AG04450 (cell line): Measurements from ENCODE around the gene IRF2BP2. TPM values are rescaled to one million over a fixed set of nuclear protein-coding genes. Genes with fewer than 3 reads are reported as not detected.

Experiments
- CTCF ChIA-PET: fragments of 300-600, 350-600 bp; formaldehyde crosslinking; extraction: SDS; loops from one replicate; lab custom pipeline; 2022; ENCODE audit warnings: antibody characterized with exemption, inconsistent platforms; lab: Charles Lee
- POLR2A ChIA-PET: fragments of 350-600 bp; formaldehyde crosslinking; extraction: SDS; loops from one replicate; lab custom pipeline; 2021; ENCODE audit warnings: antibody characterized with exemption, inconsistent platforms; lab: Yijun Ruan, JAX
- DNase-seq: peaks from one replicate; pipeline ENCODE4 v3.0.0-alpha.2; 2011; ENCODE audit warnings: low read depth, low spot score
- H3K27ac ChIP-seq: one replicate; pipeline ENCODE4 v1.5.1; 2012; ENCODE audit warnings: low read depth, low read length, control low read depth
- H3K27me3 ChIP-seq: one replicate; pipeline ENCODE4 v1.6.0; 2012; ENCODE audit warnings: low read length; ENCODE audit not compliant: control insufficient read depth, insufficient read depth
- H3K4me3 ChIP-seq: 2 replicates; pipeline ENCODE4 v1.5.1; 2011; ENCODE audit warnings: mild to moderate bottlenecking, low read depth, low read length, control low read depth
- H3K9me3 ChIP-seq: 2 replicates; pipeline ENCODE4 v1.5.1; 2012; ENCODE audit warnings: low read length; ENCODE audit not compliant: control insufficient read depth, insufficient read depth
- polyA plus RNA-seq: library from polyadenylated mRNA; depleted of rRNA; stranded (reverse); fragments of >200 nt; gene quantifications from 2 replicates; pipeline ENCODE4 v1.2.3, GENCODE V29; 2011
- TF ChIP-seq, protein P1 (sequence below): IDR thresholded peaks from 2 replicates; pipeline ENCODE4 v1.5.1; 2011; ENCODE audit warnings: low read depth, low read length, control low read depth, inconsistent platforms

Gene IRF2BP2
- polyA plus RNA-seq, 1 experiment: 20.3 TPM

DNA sequence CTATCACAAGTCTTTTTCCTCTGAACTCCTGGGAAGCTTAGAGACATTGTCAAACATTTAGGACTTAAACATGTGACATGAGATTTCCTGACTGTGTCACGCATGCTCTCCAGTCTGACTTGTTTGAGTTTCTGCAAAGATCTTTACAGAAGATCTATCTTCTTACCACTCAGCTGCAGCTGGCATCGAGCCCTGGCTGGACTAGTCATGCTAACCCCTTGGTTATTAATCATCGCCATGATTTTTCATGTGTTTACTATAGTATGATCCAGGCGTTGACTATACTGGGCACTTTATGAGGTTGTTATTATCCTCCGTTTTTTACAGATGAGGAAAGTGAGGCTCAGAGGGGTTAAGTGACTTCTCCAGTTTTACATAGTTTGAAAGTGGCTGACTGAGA, 18.1 kb upstream of the IRF2BP2 start:
- H3K9me3 ChIP-seq: no peaks in the 10 kb centered on the region
- H3K4me3 ChIP-seq: no peak overlapping the region
- CTCF ChIA-PET: no interaction called here
- POLR2A ChIA-PET: no interaction called here
- H3K27ac ChIP-seq: peak overlapping the region; percentile 33
- TF ChIP-seq, protein P1, sequence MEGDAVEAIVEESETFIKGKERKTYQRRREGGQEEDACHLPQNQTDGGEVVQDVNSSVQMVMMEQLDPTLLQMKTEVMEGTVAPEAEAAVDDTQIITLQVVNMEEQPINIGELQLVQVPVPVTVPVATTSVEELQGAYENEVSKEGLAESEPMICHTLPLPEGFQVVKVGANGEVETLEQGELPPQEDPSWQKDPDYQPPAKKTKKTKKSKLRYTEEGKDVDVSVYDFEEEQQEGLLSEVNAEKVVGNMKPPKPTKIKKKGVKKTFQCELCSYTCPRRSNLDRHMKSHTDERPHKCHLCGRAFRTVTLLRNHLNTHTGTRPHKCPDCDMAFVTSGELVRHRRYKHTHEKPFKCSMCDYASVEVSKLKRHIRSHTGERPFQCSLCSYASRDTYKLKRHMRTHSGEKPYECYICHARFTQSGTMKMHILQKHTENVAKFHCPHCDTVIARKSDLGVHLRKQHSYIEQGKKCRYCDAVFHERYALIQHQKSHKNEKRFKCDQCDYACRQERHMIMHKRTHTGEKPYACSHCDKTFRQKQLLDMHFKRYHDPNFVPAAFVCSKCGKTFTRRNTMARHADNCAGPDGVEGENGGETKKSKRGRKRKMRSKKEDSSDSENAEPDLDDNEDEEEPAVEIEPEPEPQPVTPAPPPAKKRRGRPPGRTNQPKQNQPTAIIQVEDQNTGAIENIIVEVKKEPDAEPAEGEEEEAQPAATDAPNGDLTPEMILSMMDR: no peak
- H3K27me3 ChIP-seq: no peaks in the 10 kb centered on the region
- no peak for DNase-seq

DNA sequence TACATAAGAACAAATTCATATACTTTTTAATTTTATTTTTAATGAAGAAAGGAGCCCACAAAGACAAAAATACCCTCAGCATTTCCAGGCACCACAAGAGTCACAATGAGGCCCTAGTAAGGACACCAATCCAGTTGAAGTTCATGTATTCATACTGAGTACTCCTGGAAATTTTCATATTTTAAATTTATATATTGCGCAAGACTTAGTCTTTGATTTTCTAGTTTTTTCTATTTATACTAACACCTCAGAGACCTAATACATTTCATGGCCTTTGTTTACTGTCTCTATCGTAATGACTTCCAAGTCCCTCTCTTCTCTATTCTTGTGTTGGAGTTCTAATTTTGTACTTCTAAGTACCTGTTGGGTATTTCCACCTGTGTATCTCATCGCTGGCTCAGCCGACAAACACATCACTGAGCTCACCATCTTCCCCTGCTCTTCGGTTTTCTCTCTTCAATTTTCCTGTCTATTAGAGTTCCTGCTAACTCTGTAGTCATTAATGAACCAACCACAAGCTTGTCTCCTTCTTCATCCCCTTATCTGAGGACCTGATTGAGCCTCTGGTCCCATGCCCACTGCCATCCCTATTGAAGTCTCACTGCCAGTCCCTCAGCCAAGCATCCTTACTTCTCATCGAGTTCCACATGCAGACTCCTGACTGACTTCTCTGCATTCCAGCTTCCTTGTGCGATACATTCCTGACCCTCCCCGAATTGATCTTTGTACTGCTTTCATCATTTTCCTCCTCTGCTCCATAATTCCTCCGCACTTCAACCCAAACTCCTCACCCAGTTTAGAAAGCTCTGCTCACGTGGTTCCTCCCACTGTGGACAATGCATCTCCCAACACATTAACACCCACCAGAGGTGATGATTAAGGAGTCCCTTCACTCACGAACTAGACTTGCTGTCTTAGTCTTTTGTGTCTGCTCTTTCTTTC, 17.3 kb upstream of the IRF2BP2 start:
- Histone ChIP-seq H3K27ac (peak overlapping the region; percentile 35), H3K4me3 (no peak overlapping the region), H3K27me3 (no peaks in the 10 kb centered on the region), H3K9me3 (no peaks in the 10 kb centered on the region)
- no peak for DNase-seq
- TF ChIP-seq, protein P1: no peak
- POLR2A ChIA-PET: interaction anchor here (1.0 kb wide), 1 partner anchor 12 kb away, joined by 3 read pairs; no protein-coding TSS in a partner anchor
- CTCF ChIA-PET: no interaction called here

DNA sequence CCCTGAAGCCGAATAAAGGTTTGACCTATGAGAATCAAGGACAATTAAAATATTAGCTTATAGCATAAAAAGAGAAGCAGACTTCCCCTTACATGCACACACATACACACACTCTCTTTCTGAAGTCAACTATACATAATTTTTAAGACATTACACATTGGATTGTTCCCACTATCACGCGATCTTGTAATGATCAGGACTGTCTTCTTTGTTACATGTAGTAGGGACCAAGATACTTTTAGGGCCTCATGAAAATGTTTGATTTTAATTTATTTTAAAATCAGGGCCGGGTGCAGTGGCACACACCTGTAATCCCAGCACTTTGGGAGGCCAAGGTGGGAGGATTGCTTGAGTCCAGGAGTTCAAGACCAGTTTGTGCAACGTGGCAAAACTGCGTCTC, 16.4 kb upstream of the IRF2BP2 start:
- no peak for DNase-seq
- ChIA-PET POLR2A (no interaction called here), CTCF (no interaction called here)
- Histone ChIP-seq H3K4me3 (no peak overlapping the region), H3K27me3 (no peaks in the 10 kb centered on the region), H3K27ac (no peak overlapping the region), H3K9me3 (no peaks in the 10 kb centered on the region)
- TF ChIP-seq, protein P1: no peak

DNA sequence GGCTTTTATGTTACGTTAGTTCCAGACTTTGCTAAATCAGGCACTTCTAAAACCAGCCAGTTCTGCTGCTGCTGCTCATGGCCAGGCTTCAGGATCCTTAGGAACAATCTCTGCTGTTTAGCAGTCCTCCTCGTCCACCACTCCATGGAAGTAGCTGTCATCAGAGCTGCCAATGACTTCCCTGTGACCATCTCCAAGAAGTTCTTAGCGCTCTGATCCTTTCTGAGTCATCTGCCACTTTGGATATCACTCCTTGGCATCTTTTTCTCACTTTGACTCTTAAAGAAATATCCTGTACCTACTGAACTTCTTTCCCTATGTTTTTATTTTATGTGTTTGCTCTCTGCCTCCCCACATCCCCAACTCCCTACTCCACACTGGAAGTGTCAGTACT, 14.7 kb upstream of the IRF2BP2 start:
- POLR2A ChIA-PET: no interaction called here
- CTCF ChIA-PET: no interaction called here
- H3K27ac ChIP-seq: no peak overlapping the region

More for the DNA sequence above, 14.7 kb upstream of the IRF2BP2 start:
- TF ChIP-seq, protein P1: no peak
- Histone ChIP-seq H3K4me3 (no peak overlapping the region), H3K27me3 (no peaks in the 10 kb centered on the region), H3K9me3 (no peaks in the 10 kb centered on the region)
- DNase-seq: no peak
